OCI-LY3 (cell line): ENCODE results near the gene NELL1.

Experiments
- CTCF ChIP-seq: fragments of 200-600, 300-600 bp; sonication (generic); IDR thresholded peaks from 2 replicates; pipeline ENCODE4 v1.5.1; 2014; ENCODE audit warnings: antibody characterized with exemption, low read length, low read depth
- EZH2phosphoT487 ChIP-seq: fragments of 200-600 bp; shearing (Covaris generic); IDR thresholded peaks from 2 replicates; pipeline ENCODE4 v1.6.1; 2018; ENCODE audit warnings: antibody characterized with exemption, mixed run types, low read depth

GRCh38 chr11:21068886-21069285, 399.5 kb downstream of the NELL1 start:
- TF ChIP-seq CTCF (no peak), EZH2phosphoT487 (no peak)
